Measurements from ENCODE around the gene RNPC3. TPM values are rescaled to one million over a fixed set of nuclear protein-coding genes. Genes with fewer than 3 reads are reported as not detected.
"Not testable (repeated sequence)": the region's sequence is repeated elsewhere in the genome, so short reads cannot be mapped to it uniquely, and the experiment has no call there.

Gene RNPC3
- total RNA-seq, 1 experiment from 2014 or later: 17.0 TPM

GRCh38 chr1:103584537-103584936 lies 59.0 kb downstream of the RNPC3 start:
- Histone ChIP-seq H3K27me3 (ENCODE audit: insufficient read depth, low read depth) (no peaks in the 10 kb centered on the region), H3K36me3 (ENCODE audit: low read depth) (no peaks in the 10 kb centered on the region), H3K4me3 (no peak overlapping the region), H3F3A (ENCODE audit: insufficient read depth, low read depth) (no peaks in the 10 kb centered on the region), H3K4me2 (no peak overlapping the region), H3K9me2 (ENCODE audit: insufficient read depth) (no peaks in the 10 kb centered on the region), H3K27ac (no peak overlapping the region), H3K4me1 (replicated peaks; ENCODE audit: insufficient read depth) (no peaks in the 10 kb centered on the region), H2AFZ (no peak overlapping the region), H3K9me3 (ENCODE audit: insufficient read depth, low read depth) (no peaks in the 10 kb centered on the region), H4K20me1 (ENCODE audit: insufficient read depth) (no peaks in the 10 kb centered on the region), H3K79me2 (ENCODE audit: low read depth) (no peaks in the 10 kb centered on the region)
- ChIA-PET POLR2A (ENCODE audit: unreplicated experiment) (no interaction called here), CTCF (no interaction called here)
- intact Hi-C loops (cut with micrococcal nuclease; ENCODE audit: unreplicated experiment): no loop called here
- no peak for DNase-seq
- BruUV-seq (replicated peaks): no TSS peak
- TF ChIP-seq EZH2 (IDR thresholded peaks at IDR 0.05; ENCODE audit: low read depth): no peak

GRCh38 chr1:103602740-103603139 lies 77.2 kb downstream of the RNPC3 start:
- H2AFZ ChIP-seq; H3K36me3 ChIP-seq (ENCODE audit: low read depth); CTCF ChIA-PET; H3K9me3 ChIP-seq (ENCODE audit: insufficient read depth, low read depth); H3K27ac ChIP-seq; BruUV-seq (replicated peaks); POLR2A ChIA-PET (ENCODE audit: unreplicated experiment); H4K20me1 ChIP-seq (ENCODE audit: insufficient read depth); H3K9me2 ChIP-seq (ENCODE audit: insufficient read depth); DNase-seq; intact Hi-C loops (cut with micrococcal nuclease; ENCODE audit: unreplicated experiment); H3K4me3 ChIP-seq; H3F3A ChIP-seq (ENCODE audit: insufficient read depth, low read depth); H3K79me2 ChIP-seq (ENCODE audit: low read depth); H3K4me1 ChIP-seq (replicated peaks; ENCODE audit: insufficient read depth); H3K4me2 ChIP-seq; H3K27me3 ChIP-seq (ENCODE audit: insufficient read depth, low read depth): not testable (repeated sequence)

Other genes starting within 250 kb of the RNPC3 start
- 0.11 and 0.95 TPM in 2 replicates for gene AMY2B, start 45.9 kb downstream of the RNPC3 start, total RNA-seq (2021)
- gene AMY2A, start 91.7 kb downstream of the RNPC3 start, total RNA-seq (2021): not detected in 2 replicates
- not detected in 2 replicates for gene AMY1A, start 130.1 kb downstream of the RNPC3 start, total RNA-seq (2021)
- gene AMY1B, start 170.5 kb downstream of the RNPC3 start, total RNA-seq (2021): not detected in 2 replicates
- gene AMY1C, start 224.2 kb downstream of the RNPC3 start, total RNA-seq (2021): not detected in 2 replicates

All from PC-9 (cell line).